Karpas-422 (cell line): ENCODE results near the gene COX7A2L. TPM values are rescaled to one million over a fixed set of nuclear protein-coding genes. Genes with fewer than 3 reads are reported as not detected.

Experiments used
- DNase-seq: peaks from one replicate; pipeline ENCODE4 v3.0.0-alpha.2; 2015
- H2AFZ ChIP-seq: fragments of 200-600 bp; sonication (generic); 2 replicates; pipeline ENCODE4 v1.6.1; 2014; ENCODE audit warnings: antibody characterized with exemption, low read length, mixed read lengths
- H3K27ac ChIP-seq: fragments of 200-600 bp; sonication (generic); 2 replicates; pipeline ENCODE4 v1.5.1; 2014; ENCODE audit warnings: mild to moderate bottlenecking, low read length, moderate library complexity
- H3K27me3 ChIP-seq: fragments of 200-600 bp; sonication (generic); 2 replicates; pipeline ENCODE4 v1.6.1; 2014; ENCODE audit warnings: low read length, mixed read lengths
- H3K36me3 ChIP-seq: fragments of 200-600 bp; sonication (generic); 2 replicates; pipeline ENCODE4 v1.6.1; 2014; ENCODE audit warnings: low read length, mixed read lengths; ENCODE audit not compliant: insufficient read depth
- H3K4me1 ChIP-seq: fragments of 200-600 bp; sonication (generic); 2 replicates; pipeline ENCODE4 v1.6.1; 2014; ENCODE audit warnings: mild to moderate bottlenecking, low read length, mixed read lengths
- H3K4me2 ChIP-seq: fragments of 200-600 bp; sonication (generic); 2 replicates; pipeline ENCODE4 v1.6.1; 2014; ENCODE audit warnings: low read length, low read depth, mild to moderate bottlenecking; ENCODE audit not compliant: poor library complexity, severe bottlenecking
- H3K4me3 ChIP-seq: fragments of 200-600 bp; sonication (generic); 2 replicates; pipeline ENCODE4 v1.5.1; 2014; ENCODE audit warnings: mild to moderate bottlenecking, antibody characterized with exemption, low read length, mixed read lengths
- H3K79me2 ChIP-seq: fragments of 200-600 bp; sonication (generic); 2 replicates; pipeline ENCODE4 v1.6.1; 2014; ENCODE audit warnings: mild to moderate bottlenecking, low read length, mixed read lengths
- H3K9ac ChIP-seq: fragments of 200-600 bp; sonication (generic); 2 replicates; pipeline ENCODE4 v1.6.0; 2014; ENCODE audit warnings: low read length
- H3K9me2 ChIP-seq: fragments of 200-600 bp; sonication (generic), shearing (Covaris generic); replicated peaks from 2 replicates; pipeline ENCODE4 v1.6.0; 2014; ENCODE audit warnings: mild to moderate bottlenecking, low read length, moderate library complexity; ENCODE audit not compliant: insufficient read depth
- H3K9me3 ChIP-seq: fragments of 300-700, 200-600 bp; sonication (generic); 2 replicates; pipeline ENCODE4 v1.6.1; 2014; ENCODE audit warnings: low read length, mixed read lengths
- H4K20me1 ChIP-seq: fragments of 200-600 bp; sonication (generic); 2 replicates; pipeline ENCODE4 v1.6.1; 2014; ENCODE audit warnings: mild to moderate bottlenecking, antibody characterized with exemption, low read length, low read depth; ENCODE audit not compliant: insufficient read depth
- total RNA-seq: library from RNA; depleted of rRNA; stranded (reverse); fragments of >200 nt; shearing (Covaris generic); gene quantifications from 2 replicates; pipeline ENCODE4 v1.2.3, GENCODE V29; 2014; ENCODE audit warnings: low replicate concordance

Gene COX7A2L
- total RNA-seq, 1 experiment from 2014 or later: 232 TPM

DNA sequence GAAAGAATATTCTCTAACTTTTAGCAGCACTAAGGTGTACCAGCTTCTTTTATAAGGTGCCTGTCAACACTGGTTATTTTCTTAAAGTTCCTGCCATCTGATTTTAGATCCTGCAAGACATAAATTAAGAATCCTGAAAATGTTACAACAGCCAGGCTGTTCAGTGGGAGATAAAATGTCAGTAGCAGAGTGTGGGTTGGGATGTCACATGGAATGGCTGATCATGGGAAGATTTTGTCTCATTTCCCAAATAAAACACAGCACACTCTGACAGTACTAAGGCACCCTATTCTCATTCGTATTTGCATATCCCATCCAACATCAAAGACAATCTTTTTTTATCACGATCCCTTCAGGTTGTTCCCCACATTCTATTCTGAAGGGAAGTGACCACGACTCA, 2.4 kb upstream of the COX7A2L start:
- Histone ChIP-seq H3K27me3 (no peaks in the 10 kb centered on the region), H3K36me3 (no peaks in the 10 kb centered on the region), H3K9ac (no peak overlapping the region), H3K4me1 (peaks cover 26% of the 10 kb centered on the region), H3K9me3 (no peaks in the 10 kb centered on the region), H3K27ac (no peak overlapping the region), H2AFZ (no peak overlapping the region), H3K4me3 (no peak overlapping the region), H4K20me1 (no peaks in the 10 kb centered on the region), H3K4me2 (no peak overlapping the region), H3K79me2 (peaks cover 26% of the 10 kb centered on the region), H3K9me2 (no peaks in the 10 kb centered on the region)
- DNase-seq: no peak

GRCh38 chr2:42361728-42362283, 789 bp upstream of the COX7A2L start:
- no peak for DNase-seq
- Histone ChIP-seq H3K4me2 (peak overlapping the region; percentile 85), H3K79me2 (peaks cover 42% of the 10 kb centered on the region), H3K4me3 (peak overlapping the region; percentile 99), H3K9me3 (no peaks in the 10 kb centered on the region), H3K9ac (peak overlapping the region; percentile 61), H2AFZ (peak overlapping the region; percentile 93), H4K20me1 (no peaks in the 10 kb centered on the region), H3K4me1 (peaks cover 29% of the 10 kb centered on the region), H3K9me2 (no peaks in the 10 kb centered on the region), H3K36me3 (no peaks in the 10 kb centered on the region), H3K27me3 (no peaks in the 10 kb centered on the region), H3K27ac (no peak overlapping the region)

DNA sequence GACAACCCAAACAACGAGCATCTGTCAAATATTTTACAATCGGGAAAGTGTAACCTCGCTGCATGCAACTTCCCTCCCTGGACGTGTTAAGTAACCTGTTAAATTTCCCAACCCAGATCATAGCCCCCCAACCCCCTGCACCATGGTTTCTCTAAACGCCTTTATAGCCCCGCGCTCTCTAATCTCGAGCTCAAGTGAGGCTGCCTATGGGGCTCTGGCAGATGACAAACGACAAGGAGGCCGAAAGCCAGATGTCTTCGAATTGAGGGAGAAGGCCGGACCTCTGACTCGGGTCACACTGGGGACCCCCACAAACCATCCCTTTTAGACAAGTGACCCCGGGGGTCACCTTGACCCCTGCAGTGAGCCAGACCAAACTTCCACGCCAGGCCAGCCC, 526 bp downstream of the COX7A2L start:
- Histone ChIP-seq H3K27ac (peak overlapping the region; percentile 82; the same call in 1 of the 2 replicates), H2AFZ (peak overlapping the region; percentile 33; the same call in 1 of the 2 replicates)

DNA sequence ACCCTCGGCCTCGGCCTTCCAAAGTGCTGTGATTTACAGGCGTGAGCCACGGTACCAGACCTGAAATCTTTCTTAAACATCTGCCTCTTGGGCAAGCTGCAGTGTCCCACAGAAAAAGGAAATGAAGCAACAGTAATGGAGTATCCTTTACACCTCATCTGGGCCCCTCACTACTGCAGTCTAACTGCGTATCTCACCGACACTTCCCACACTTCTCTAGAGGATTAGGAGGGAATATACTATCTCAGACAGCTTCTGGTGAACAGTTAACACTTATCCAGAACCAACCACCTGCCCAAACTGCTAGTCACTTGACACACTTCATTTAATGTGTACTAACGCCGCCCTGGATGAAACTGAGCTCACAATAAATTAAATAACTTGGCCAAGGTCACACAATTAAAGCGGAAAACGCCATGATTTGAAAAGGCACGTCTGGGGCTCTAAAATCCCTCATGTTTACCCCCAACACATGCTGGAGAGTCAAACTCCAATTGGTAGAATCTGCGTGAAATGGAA, 993 bp downstream of the COX7A2L start:
- Histone ChIP-seq H3K4me1 (peaks cover 29% of the 10 kb centered on the region), H3K4me3 (peak overlapping the region; percentile 99), H3K27me3 (no peaks in the 10 kb centered on the region), H2AFZ (no peak overlapping the region; the same call in 1 of the 2 replicates), H3K36me3 (no peaks in the 10 kb centered on the region), H3K79me2 (peaks cover 60% of the 10 kb centered on the region), H3K9me2 (no peaks in the 10 kb centered on the region), H3K9me3 (no peaks in the 10 kb centered on the region), H3K4me2 (peak overlapping the region; percentile 85), H3K27ac (peak overlapping the region; percentile 82; the same call in 1 of the 2 replicates), H3K9ac (peak overlapping the region; percentile 97), H4K20me1 (no peaks in the 10 kb centered on the region)
- DNase-seq: peak; percentile 59

More for the DNA sequence above, 526 bp downstream of the COX7A2L start:
- no peaks in the 10 kb centered on the region for H3K36me3 ChIP-seq
- no peaks in the 10 kb centered on the region for H3K27me3 ChIP-seq
- peak overlapping the region; percentile 97 for H3K9ac ChIP-seq
- H3K4me1 ChIP-seq: peaks cover 29% of the 10 kb centered on the region
- peak overlapping the region; percentile 99 for H3K4me3 ChIP-seq
- peak overlapping the region; percentile 85 for H3K4me2 ChIP-seq
- peak; percentile 51 for DNase-seq
- H3K79me2 ChIP-seq: peaks cover 55% of the 10 kb centered on the region
- no peaks in the 10 kb centered on the region for H3K9me2 ChIP-seq
- H3K9me3 ChIP-seq: no peaks in the 10 kb centered on the region
- no peaks in the 10 kb centered on the region for H4K20me1 ChIP-seq

DNA sequence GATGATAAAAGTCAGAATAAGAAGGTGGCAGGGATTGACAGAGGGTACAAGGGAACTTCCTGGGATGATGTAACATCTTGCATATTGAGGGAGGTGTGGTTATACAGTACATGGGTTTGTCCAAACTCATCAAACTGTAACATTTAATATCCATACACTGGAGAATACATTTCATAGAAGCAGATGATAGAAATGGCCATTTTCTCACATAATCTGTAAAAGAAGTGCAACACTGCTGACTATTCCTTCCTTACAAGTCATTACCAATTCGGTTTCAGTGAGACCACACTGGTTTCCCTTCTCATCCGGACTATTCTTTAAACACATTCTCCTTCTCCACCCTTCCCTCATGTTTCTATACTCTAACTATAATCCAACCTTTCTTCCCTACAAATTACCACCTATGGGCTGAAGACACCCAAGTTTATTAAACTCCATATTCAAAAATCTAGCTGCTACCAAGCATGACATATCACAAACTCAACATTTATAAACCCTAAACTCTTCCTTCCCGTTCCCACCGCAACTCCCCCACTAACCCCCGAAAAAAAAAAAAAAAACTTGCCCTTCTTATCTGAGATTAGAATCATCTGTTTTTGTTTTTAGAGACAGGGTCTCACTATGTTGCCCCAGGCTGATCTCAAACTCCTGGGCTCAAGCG, 1.6 kb downstream of the COX7A2L start:
- peak overlapping the region; percentile 85 for H3K4me2 ChIP-seq
- peak overlapping the region; percentile 99 for H3K4me3 ChIP-seq
- H3K4me1 ChIP-seq: peaks cover 29% of the 10 kb centered on the region
- H3K36me3 ChIP-seq: no peaks in the 10 kb centered on the region
- peaks cover 66% of the 10 kb centered on the region for H3K79me2 ChIP-seq
- H3K27me3 ChIP-seq: no peaks in the 10 kb centered on the region
- DNase-seq: no peak
- peaks cover 2% of the 10 kb centered on the region; the same call in 1 of the 2 replicates for H4K20me1 ChIP-seq
- peak overlapping the region; percentile 97 for H3K9ac ChIP-seq
- H3K9me3 ChIP-seq: no peaks in the 10 kb centered on the region
- no peak overlapping the region for H2AFZ ChIP-seq
- no peaks in the 10 kb centered on the region for H3K9me2 ChIP-seq
- H3K27ac ChIP-seq: peak overlapping the region; percentile 82; the same call in 1 of the 2 replicates

DNA sequence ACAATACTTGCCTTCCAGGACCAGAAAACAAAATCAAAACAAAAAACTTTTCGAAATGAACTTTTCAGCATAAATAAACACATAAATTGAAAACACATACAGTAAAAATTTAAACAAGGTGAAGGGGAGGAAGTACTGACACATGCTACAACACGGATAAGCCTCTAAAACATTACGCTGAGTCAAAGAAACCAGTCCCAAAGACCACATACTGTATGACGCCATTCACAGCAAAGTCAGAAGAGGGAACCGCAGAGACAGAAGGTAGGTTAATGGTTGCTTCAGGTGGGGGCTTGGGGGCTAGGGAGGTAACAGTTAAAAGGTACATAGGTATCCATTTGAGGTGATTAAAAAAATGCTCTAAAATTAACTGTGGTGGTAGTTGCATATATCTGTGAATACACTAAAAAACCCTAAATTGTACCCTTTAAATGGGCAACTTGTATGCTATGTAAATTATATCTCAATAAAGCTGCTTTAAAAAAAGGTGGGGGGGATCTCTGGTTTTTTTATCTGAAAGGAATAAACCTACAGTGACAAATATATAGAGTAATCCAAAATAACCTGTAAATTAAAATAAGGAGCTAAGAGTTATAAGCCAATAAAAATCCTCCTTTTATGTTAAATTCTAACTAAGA, 7.1 kb downstream of the COX7A2L start:
- peaks cover 4% of the 10 kb centered on the region; the same call in 1 of the 2 replicates for H4K20me1 ChIP-seq
- H3K27me3 ChIP-seq: no peaks in the 10 kb centered on the region
- peaks cover 99% of the 10 kb centered on the region for H3K79me2 ChIP-seq
- peaks cover 15% of the 10 kb centered on the region; the same call in 1 of the 2 replicates for H3K36me3 ChIP-seq
- H3K4me3 ChIP-seq: no peak overlapping the region
- no peak overlapping the region for H3K27ac ChIP-seq
- H3K9ac ChIP-seq: no peak overlapping the region
- H2AFZ ChIP-seq: no peak overlapping the region
- no peaks in the 10 kb centered on the region for H3K9me2 ChIP-seq
- DNase-seq: no peak
- H3K9me3 ChIP-seq: no peaks in the 10 kb centered on the region
- H3K4me2 ChIP-seq: no peak overlapping the region
- peaks cover 8% of the 10 kb centered on the region for H3K4me1 ChIP-seq

DNA sequence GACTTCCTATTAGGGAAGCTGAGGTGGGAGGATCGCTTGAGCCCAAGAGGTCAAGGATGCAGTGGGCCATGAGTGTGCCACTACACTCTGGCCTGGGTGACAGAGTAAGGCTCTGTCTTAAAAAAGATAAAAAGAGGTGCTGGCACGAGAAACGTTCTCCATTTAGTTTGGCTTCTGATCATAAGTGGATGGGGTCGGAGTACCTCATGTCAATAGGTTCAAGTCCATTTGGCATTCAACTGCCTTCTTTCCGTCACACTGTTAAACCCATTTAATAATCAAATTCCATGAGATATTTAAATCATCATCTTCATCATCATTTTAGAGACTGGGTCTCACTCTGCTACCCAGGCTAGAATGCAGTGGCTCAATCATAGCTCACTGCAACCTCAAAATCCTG, 9.2 kb downstream of the COX7A2L start:
- H3K27ac ChIP-seq: no peak overlapping the region
- no peak overlapping the region for H2AFZ ChIP-seq
- H3K9ac ChIP-seq: no peak overlapping the region
- H3K9me2 ChIP-seq: no peaks in the 10 kb centered on the region
- H3K36me3 ChIP-seq: peaks cover 17% of the 10 kb centered on the region; the same call in 1 of the 2 replicates
- no peaks in the 10 kb centered on the region for H3K9me3 ChIP-seq
- no peaks in the 10 kb centered on the region for H3K27me3 ChIP-seq
- H4K20me1 ChIP-seq: peaks cover 4% of the 10 kb centered on the region; the same call in 1 of the 2 replicates
- peaks cover 98% of the 10 kb centered on the region for H3K79me2 ChIP-seq
- H3K4me1 ChIP-seq: no peaks in the 10 kb centered on the region
- H3K4me3 ChIP-seq: no peak overlapping the region
- no peak for DNase-seq
- no peak overlapping the region for H3K4me2 ChIP-seq
